ENCODE data around the gene SLC4A5.

GRCh38 chr2:74366036-74366435, 22.8 kb upstream of the SLC4A5 start:
- TF ChIP-seq, protein P1, sequence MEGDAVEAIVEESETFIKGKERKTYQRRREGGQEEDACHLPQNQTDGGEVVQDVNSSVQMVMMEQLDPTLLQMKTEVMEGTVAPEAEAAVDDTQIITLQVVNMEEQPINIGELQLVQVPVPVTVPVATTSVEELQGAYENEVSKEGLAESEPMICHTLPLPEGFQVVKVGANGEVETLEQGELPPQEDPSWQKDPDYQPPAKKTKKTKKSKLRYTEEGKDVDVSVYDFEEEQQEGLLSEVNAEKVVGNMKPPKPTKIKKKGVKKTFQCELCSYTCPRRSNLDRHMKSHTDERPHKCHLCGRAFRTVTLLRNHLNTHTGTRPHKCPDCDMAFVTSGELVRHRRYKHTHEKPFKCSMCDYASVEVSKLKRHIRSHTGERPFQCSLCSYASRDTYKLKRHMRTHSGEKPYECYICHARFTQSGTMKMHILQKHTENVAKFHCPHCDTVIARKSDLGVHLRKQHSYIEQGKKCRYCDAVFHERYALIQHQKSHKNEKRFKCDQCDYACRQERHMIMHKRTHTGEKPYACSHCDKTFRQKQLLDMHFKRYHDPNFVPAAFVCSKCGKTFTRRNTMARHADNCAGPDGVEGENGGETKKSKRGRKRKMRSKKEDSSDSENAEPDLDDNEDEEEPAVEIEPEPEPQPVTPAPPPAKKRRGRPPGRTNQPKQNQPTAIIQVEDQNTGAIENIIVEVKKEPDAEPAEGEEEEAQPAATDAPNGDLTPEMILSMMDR (IDR thresholded peaks at IDR 0.05): no peak
- TF ChIP-seq POLR2A (IDR thresholded peaks at IDR 0.05): no peak
- TF ChIP-seq EP300 (IDR thresholded peaks at IDR 0.05): no peak
